Suprapubic skin (tissue), 4 donors: ENCODE measurements around the gene CDON. TPM values are rescaled to one million over a fixed set of nuclear protein-coding genes. Genes with fewer than 3 reads are reported as not detected.
A peak's percentile ranks its signal among the peaks of the same experiment; 100 is the strongest.

Source experiments
- DNase-seq, 2 donors: peaks; one replicate each; pipeline ENCODE4 v3.0.0-alpha.2; 2019; ENCODE audit warnings: low spot score in 2 of 2
- H3K27ac ChIP-seq: fragments of 200-600 bp; sonication (generic); one replicate; pipeline ENCODE4 v1.5.1; 2019
- H3K27me3 ChIP-seq: fragments of 200-600 bp; sonication (generic); one replicate; pipeline ENCODE4 v1.5.1; 2019
- H3K36me3 ChIP-seq: fragments of 200-600 bp; sonication (generic); one replicate; pipeline ENCODE4 v1.5.1; 2019
- H3K4me1 ChIP-seq: fragments of 200-600 bp; sonication (generic); one replicate; pipeline ENCODE4 v1.5.1; 2019
- H3K4me3 ChIP-seq: fragments of 200-600 bp; sonication (generic); one replicate; pipeline ENCODE4 v1.5.1; 2019; ENCODE audit warnings: mild to moderate bottlenecking
- H3K9me3 ChIP-seq: fragments of 200-600 bp; sonication (generic); one replicate; pipeline ENCODE4 v1.5.1; 2019
- EP300 ChIP-seq: sonication (generic); formaldehyde crosslinking; IDR thresholded peaks from one replicate; pipeline ENCODE4 v1.6.1; 2017; ENCODE audit warnings: antibody characterized with exemption
- POLR2A ChIP-seq, 2 donors: fragments of 450-650 bp; IDR thresholded peaks; one replicate each; pipeline ENCODE4 v1.6.1; 2017; ENCODE audit warnings: antibody characterized with exemption in 2 of 2, mild to moderate bottlenecking in 2 of 2, moderate library complexity in 2 of 2
- POLR2AphosphoS5 ChIP-seq, 3 donors: sonication (generic); formaldehyde crosslinking; IDR thresholded peaks; one replicate each; pipeline ENCODE4 v1.6.1; 2017; ENCODE audit warnings: antibody characterized with exemption in 3 of 3
- WGBS: methylation state at CpG from one replicate; pipeline ENCODE4 v1.1.5; 2018; 5-methylcytosine and 5-hydroxymethylcytosine counted together
- total RNA-seq, 4 donors: library from RNA; depleted of rRNA; stranded (reverse); fragments of >200 nt; gene quantifications; one replicate each; pipeline ENCODE4 v1.1.0, GENCODE V29; 2016
- TF ChIP-seq, protein P1 (sequence below), 2 donors: fragments of 200-600 bp in 1 of 2; fragments of 450-650 bp in 1 of 2; sonication (generic) in 1 of 2; IDR thresholded peaks; one replicate each; pipeline ENCODE4 v1.5.1; 2016 to 2019; ENCODE audit warnings: antibody characterized with exemption in 2 of 2, mild to moderate bottlenecking in 1 of 2, moderate library complexity in 1 of 2

CDON gene
- total RNA-seq, 4 donors from 2014 or later, result 27.6 to 67.4 (median 43.1) TPM

- Histone ChIP-seq H3K36me3 (peaks cover 10% of the 10 kb centered on the region), H3K27ac (peak overlapping the region; percentile 30), H3K4me1 (peaks cover 20% of the 10 kb centered on the region), H3K9me3 (no peaks in the 10 kb centered on the region), H3K27me3 (no peaks in the 10 kb centered on the region), H3K4me3 (no peak overlapping the region)
- TF ChIP-seq POLR2AphosphoS5 (IDR thresholded peaks at IDR 0.05), result no peak
- TF ChIP-seq POLR2A (IDR thresholded peaks at IDR 0.05), result no peak
- TF ChIP-seq, protein P1, sequence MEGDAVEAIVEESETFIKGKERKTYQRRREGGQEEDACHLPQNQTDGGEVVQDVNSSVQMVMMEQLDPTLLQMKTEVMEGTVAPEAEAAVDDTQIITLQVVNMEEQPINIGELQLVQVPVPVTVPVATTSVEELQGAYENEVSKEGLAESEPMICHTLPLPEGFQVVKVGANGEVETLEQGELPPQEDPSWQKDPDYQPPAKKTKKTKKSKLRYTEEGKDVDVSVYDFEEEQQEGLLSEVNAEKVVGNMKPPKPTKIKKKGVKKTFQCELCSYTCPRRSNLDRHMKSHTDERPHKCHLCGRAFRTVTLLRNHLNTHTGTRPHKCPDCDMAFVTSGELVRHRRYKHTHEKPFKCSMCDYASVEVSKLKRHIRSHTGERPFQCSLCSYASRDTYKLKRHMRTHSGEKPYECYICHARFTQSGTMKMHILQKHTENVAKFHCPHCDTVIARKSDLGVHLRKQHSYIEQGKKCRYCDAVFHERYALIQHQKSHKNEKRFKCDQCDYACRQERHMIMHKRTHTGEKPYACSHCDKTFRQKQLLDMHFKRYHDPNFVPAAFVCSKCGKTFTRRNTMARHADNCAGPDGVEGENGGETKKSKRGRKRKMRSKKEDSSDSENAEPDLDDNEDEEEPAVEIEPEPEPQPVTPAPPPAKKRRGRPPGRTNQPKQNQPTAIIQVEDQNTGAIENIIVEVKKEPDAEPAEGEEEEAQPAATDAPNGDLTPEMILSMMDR (IDR thresholded peaks at IDR 0.05), result no peak
- TF ChIP-seq EP300, result no peak
- DNase-seq, result no peak
- WGBS, result 43% methylated on average over 3 of the region's 3 CpGs
Measured at GRCh38 chr11:126007238-126007637, 55.4 kb downstream of the CDON start.

DNA sequence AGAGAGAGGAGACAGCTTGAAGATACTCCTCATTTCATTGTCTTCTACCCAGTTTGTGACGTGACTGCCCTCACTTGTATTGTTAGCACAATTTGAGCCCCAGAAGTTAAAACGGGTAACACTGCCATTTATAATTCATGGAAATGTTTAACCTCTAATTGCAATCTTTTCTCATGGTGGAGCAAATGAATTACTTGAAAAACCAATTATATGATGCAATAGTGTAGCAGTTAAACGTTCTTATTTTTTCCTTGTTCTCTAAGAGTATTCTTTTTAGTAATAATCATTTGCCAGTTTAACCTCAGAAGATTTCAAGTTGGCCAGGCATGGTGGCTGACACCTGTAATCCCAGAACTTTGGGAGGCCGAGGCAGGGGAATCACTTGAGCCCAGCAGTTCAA lies 56.6 kb downstream of the CDON start:
- TF ChIP-seq, protein P1 (IDR thresholded peaks at IDR 0.05), result no peak
- TF ChIP-seq POLR2AphosphoS5 (IDR thresholded peaks at IDR 0.05), result no peak
- no peak for TF ChIP-seq EP300
- TF ChIP-seq POLR2A (IDR thresholded peaks at IDR 0.05), result no peak

GRCh38 chr11:126002181-126002580 lies 60.5 kb downstream of the CDON start:
- Histone ChIP-seq H3K4me1 (peaks cover 5% of the 10 kb centered on the region), H3K27me3 (no peaks in the 10 kb centered on the region), H3K4me3 (no peak overlapping the region), H3K36me3 (peaks cover 15% of the 10 kb centered on the region), H3K27ac (no peak overlapping the region), H3K9me3 (no peaks in the 10 kb centered on the region)
- TF ChIP-seq POLR2AphosphoS5 (IDR thresholded peaks at IDR 0.05), result no peak
- TF ChIP-seq POLR2A (IDR thresholded peaks at IDR 0.05), result no peak
- TF ChIP-seq, protein P1 (IDR thresholded peaks at IDR 0.05), result no peak
- TF ChIP-seq EP300, result no peak
- no peak for DNase-seq
- WGBS, result 88% methylated on average over 4 of the region's 4 CpGs

More for the DNA sequence above, 56.6 kb downstream of the CDON start:
- Histone ChIP-seq H3K36me3 (peaks cover 10% of the 10 kb centered on the region), H3K27ac (no peak overlapping the region), H3K4me3 (no peak overlapping the region), H3K4me1 (peaks cover 13% of the 10 kb centered on the region), H3K9me3 (no peaks in the 10 kb centered on the region), H3K27me3 (no peaks in the 10 kb centered on the region)
- 77% methylated on average over 4 of the region's 4 CpGs for WGBS
- no peak for DNase-seq

- 66% methylated on average over 6 of the region's 6 CpGs for WGBS
- H3K4me3 ChIP-seq, result no peak overlapping the region
- H3K4me1 ChIP-seq, result no peaks in the 10 kb centered on the region
- H3K9me3 ChIP-seq, result no peaks in the 10 kb centered on the region
- peak overlapping the region; percentile 29 for H3K27ac ChIP-seq
- no peak for DNase-seq
- H3K27me3 ChIP-seq, result no peaks in the 10 kb centered on the region
- TF ChIP-seq POLR2AphosphoS5 (IDR thresholded peaks at IDR 0.05), result no peak
- TF ChIP-seq, protein P1 (IDR thresholded peaks at IDR 0.05), result no peak
- TF ChIP-seq EP300, result no peak
- no peak for TF ChIP-seq POLR2A (IDR thresholded peaks at IDR 0.05)
- peaks cover 22% of the 10 kb centered on the region for H3K36me3 ChIP-seq
Measured at GRCh38 chr11:125999234-125999880, 63.3 kb downstream of the CDON start.

DNA sequence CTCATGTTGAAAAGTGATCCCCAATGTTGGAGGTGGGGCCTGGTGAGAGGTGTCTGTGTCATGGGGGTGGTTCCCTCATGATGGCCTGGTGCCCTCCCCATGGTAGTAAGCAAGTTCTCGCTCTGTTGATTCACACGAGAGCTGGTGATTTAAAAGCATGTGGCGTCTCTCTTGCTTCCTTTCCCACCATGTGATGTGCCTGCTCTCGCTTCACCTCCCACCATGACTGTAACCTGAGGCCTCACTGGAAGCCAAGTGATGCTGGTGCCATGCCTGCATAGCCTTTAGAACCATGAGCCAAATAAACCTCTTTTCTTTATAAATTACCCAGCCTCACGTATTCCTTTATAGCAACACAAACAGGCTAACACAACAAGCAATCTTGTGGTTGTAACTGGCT lies 64.4 kb downstream of the CDON start:
- TF ChIP-seq POLR2AphosphoS5 (IDR thresholded peaks at IDR 0.05) (no peak), POLR2A (IDR thresholded peaks at IDR 0.05) (no peak), EP300 (no peak)
- TF ChIP-seq, protein P1 (IDR thresholded peaks at IDR 0.05), result no peak
- DNase-seq, result no peak
- H3K4me3 ChIP-seq, result no peak overlapping the region
- H3K36me3 ChIP-seq, result peaks cover 25% of the 10 kb centered on the region
- WGBS, result 85% methylated on average over 5 of the region's 5 CpGs
- no peaks in the 10 kb centered on the region for H3K9me3 ChIP-seq
- no peaks in the 10 kb centered on the region for H3K4me1 ChIP-seq
- peak overlapping the region; percentile 18 for H3K27ac ChIP-seq
- H3K27me3 ChIP-seq, result no peaks in the 10 kb centered on the region
